Adrenal gland (tissue), 12 donors: ENCODE results near the gene NANOG. TPM values are rescaled to one million over a fixed set of nuclear protein-coding genes. Genes with fewer than 3 reads are reported as not detected.
A peak's percentile ranks its signal among the peaks of the same experiment; 100 is the strongest.
"Not testable (repeated sequence)": the region's sequence is repeated elsewhere in the genome, so short reads cannot be mapped to it uniquely, and the experiment has no call there.

Source experiments
- DNase-seq, 7 donors: peaks; one replicate each; pipeline ENCODE4 v3.0.0-alpha.2; 2019 to 2020
- H3K27ac ChIP-seq, 5 donors: fragments of 200-600 bp; sonication (generic) in 4 of 5; 1 replicate in 3 of 5; 2 replicates in 2 of 5; pipeline versions ENCODE4 v1.5.1 to v1.8.0; 2016 to 2020; ENCODE audit warnings: mild to moderate bottlenecking in 1 of 5
- H3K27me3 ChIP-seq: fragments of 200-600 bp; 2 replicates; pipeline ENCODE4 v1.8.0; 2021
- H3K36me3 ChIP-seq, 2 donors: fragments of 200-600 bp; replicated peaks in 1 of 2; 1 replicate in 1 of 2; 2 replicates in 1 of 2; pipeline versions ENCODE4 v1.5.1 to v1.8.0; 2018 to 2022
- H3K4me1 ChIP-seq, 2 donors: fragments of 200-600 bp; replicated peaks in 1 of 2; 1 replicate in 1 of 2; 2 replicates in 1 of 2; pipeline versions ENCODE4 v1.5.1 to v1.8.0; 2018 to 2021
- H3K4me3 ChIP-seq, 4 donors: fragments of 200-600 bp; sonication (generic) in 3 of 4; one replicate each; pipeline ENCODE4 v1.5.1; 2016 to 2018
- H3K9me3 ChIP-seq, 3 donors: fragments of 200-600 bp; sonication (generic) in 1 of 3; replicated peaks in 1 of 3; 1 replicate in 2 of 3; 2 replicates in 1 of 3; pipeline versions ENCODE4 v1.5.1 to v1.8.0; 2016 to 2021
- CTCF ChIP-seq, 6 experiments: fragments of 450-650 bp in 4 of 6; fragments of 200-600 bp in 2 of 6; sonication (generic) in 1 of 6; IDR thresholded peaks; 1 replicate in 5 of 6; 2 replicates in 1 of 6; pipeline versions ENCODE4 v1.5.1 to v1.8.0; 2016 to 2021; ENCODE audit warnings: antibody characterized with exemption in 6 of 6, mild to moderate bottlenecking in 2 of 6, moderate library complexity in 1 of 6
- POLR2A ChIP-seq, 2 donors: fragments of 450-650 bp; IDR thresholded peaks; one replicate each; pipeline ENCODE4 v1.6.1; 2017; ENCODE audit warnings: antibody characterized with exemption in 2 of 2, mild to moderate bottlenecking in 2 of 2, moderate library complexity in 1 of 2
- WGBS, 4 donors: extraction: QIAGEN DNeasy Blood & Tissue Kit in 2 of 4; methylation state at CpG; one replicate each; pipeline versions ENCODE4 v1.1.5 to v1.1.7; 2013 to 2017; 5-methylcytosine and 5-hydroxymethylcytosine counted together
- intact Hi-C, 2 donors: fragments of 100-400 bp; cut with DNase I; formaldehyde crosslinking; loops; one replicate each; pipeline versions ENCODE4 v1.14.1 to v1.15.0; 2022 to 2023
- polyA plus RNA-seq, 3 donors: library from polyadenylated mRNA; stranded (reverse); fragments of 200-250 nt in 2 of 3; fragments of 350-450 nt in 1 of 3; fragmentation: Illumina TruSeq in 1 of 3; extraction: RNeasy Lipid Tissue Mini Kit (QIAGEN cat#74804) in 1 of 3; gene quantifications; one replicate each; pipeline ENCODE4 v1.2.3, GENCODE V29; 2013 to 2014
- total RNA-seq, 9 donors: library from RNA; depleted of rRNA in 4 of 9; stranded (reverse); fragments of >200 nt in 4 of 9; fragments of 120-200 nt in 1 of 9; fragmentation: NEBNext Ultra II Directional in 1 of 9; extraction: Animal tissue kit (Norgen Biotek cat#: 25700) in 1 of 9; gene quantifications; one replicate each; pipeline versions ENCODE4 v1.1.0 to v1.2.4, GENCODE V29; 2013 to 2023
- donor health status: healthy with polysubstance abuse.
- donor health status: Bipolar disorder and iron deficiency.
- donor health status: DM: yes; HTN: yes; CAD: no.
- donor health status: DM: no; HTN: no; CAD: no.
- donor health status: DM: no; HTN: no; CAD: no.
- donor health status: DM: yes; HTN: yes; CAD: no.

The NANOG gene
- total and polyA plus RNA-seq, 12 donors, result 0.08 to 0.91 (median 0.60) TPM; not detected in 4

DNA sequence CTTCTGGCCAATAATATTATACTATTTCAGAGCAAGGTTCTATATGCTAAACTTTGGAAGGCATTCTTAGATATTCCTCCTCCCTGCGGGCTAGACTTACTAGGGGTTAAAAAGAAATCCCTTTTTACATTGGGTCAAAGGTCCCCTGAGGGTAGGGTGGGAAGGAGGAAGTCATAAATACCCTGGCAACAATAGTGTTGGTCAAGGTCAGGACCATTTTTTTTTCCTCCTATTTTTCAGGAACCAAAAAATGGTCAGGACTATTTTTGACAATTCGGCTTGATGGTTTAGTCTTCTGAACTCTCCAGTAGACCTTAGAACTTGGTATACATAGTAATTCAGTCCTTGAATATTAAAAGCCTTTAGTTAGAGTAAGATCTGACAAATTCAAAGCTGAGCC is 4.5 kb upstream of the NANOG start:
- 48 to 56% (median 54%) methylated on average over 2 of the region's 2 CpGs for WGBS, 4 donors
- H3K4me1 ChIP-seq, result no peaks in the 10 kb centered on the region
- intact Hi-C loops, result no loop called here
- TF ChIP-seq CTCF (IDR thresholded peaks at IDR 0.05), result no peak
- TF ChIP-seq POLR2A (IDR thresholded peaks at IDR 0.05), result no peak
- DNase-seq, result no peak
- H3K36me3 ChIP-seq, result no peaks in the 10 kb centered on the region
- no peaks in the 10 kb centered on the region for H3K9me3 ChIP-seq
- H3K27me3 ChIP-seq, result no peaks in the 10 kb centered on the region
- no peak overlapping the region for H3K4me3 ChIP-seq
- H3K27ac ChIP-seq, result no peak overlapping the region

- 33 to 43% (median 41%) methylated on average over 10 to 13 of the region's 13 CpGs for WGBS, 4 donors
- Histone ChIP-seq H3K27me3 (no peaks in the 10 kb centered on the region), H3K27ac (no peak overlapping the region), H3K4me1 (no peaks in the 10 kb centered on the region), H3K9me3 (no peaks in the 10 kb centered on the region), H3K4me3 (no peak overlapping the region), H3K36me3 (no peaks in the 10 kb centered on the region)
- no peak for TF ChIP-seq POLR2A (IDR thresholded peaks at IDR 0.05)
- no peak for TF ChIP-seq CTCF (IDR thresholded peaks at IDR 0.05)
- intact Hi-C loops, result no loop called here
- peak in 4 of 7 donors; percentile 29 to 44 (median 40) for DNase-seq
Observed at GRCh38 chr12:7787574-7788293, 1.5 kb upstream of the NANOG start.

DNA sequence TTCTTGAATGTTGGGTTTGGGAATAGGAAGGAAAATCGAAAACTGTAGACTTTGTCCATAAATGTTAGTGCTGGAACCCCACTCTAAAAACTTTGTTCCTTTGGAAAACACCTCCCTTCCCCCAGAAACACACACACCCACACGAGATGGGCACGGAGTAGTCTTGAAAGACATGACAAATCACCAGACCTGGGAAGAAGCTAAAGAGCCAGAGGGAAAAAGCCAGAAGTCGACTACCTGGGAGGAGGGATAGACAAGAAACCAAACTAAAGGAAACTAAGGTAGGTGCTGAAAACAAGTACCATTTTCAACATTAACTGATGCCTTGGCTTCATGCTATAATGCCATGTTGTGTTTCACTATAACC is 925 bp upstream of the NANOG start:
- H3K27ac ChIP-seq, result no peak overlapping the region
- H3K4me3 ChIP-seq, result no peak overlapping the region
- H3K27me3 ChIP-seq, result no peaks in the 10 kb centered on the region
- H3K9me3 ChIP-seq, result no peaks in the 10 kb centered on the region
- 31 to 44% (median 32%) methylated on average over 4 of the region's 4 CpGs for WGBS, 4 donors
- H3K4me1 ChIP-seq, result no peaks in the 10 kb centered on the region
- TF ChIP-seq POLR2A (IDR thresholded peaks at IDR 0.05) (no peak), CTCF (IDR thresholded peaks at IDR 0.05) (no peak)
- no peaks in the 10 kb centered on the region for H3K36me3 ChIP-seq
- intact Hi-C loops, result no loop called here
- no peak for DNase-seq

- no peak for TF ChIP-seq POLR2A (IDR thresholded peaks at IDR 0.05)
- intact Hi-C loops, result no loop called here
- Histone ChIP-seq H3K27me3 (no peaks in the 10 kb centered on the region), H3K4me1 (peaks cover 3% of the 10 kb centered on the region in 2 donors), H3K9me3 (no peaks in the 10 kb centered on the region), H3K27ac (no peak overlapping the region), H3K4me3 (no peak overlapping the region), H3K36me3 (no peaks in the 10 kb centered on the region)
- DNase-seq, result no peak
- WGBS, 4 donors, result 51 to 78% (median 66%) methylated on average over 3 of the region's 3 CpGs
Observed at GRCh38 chr12:7793211-7793610, 4.0 kb downstream of the NANOG start.

DNA sequence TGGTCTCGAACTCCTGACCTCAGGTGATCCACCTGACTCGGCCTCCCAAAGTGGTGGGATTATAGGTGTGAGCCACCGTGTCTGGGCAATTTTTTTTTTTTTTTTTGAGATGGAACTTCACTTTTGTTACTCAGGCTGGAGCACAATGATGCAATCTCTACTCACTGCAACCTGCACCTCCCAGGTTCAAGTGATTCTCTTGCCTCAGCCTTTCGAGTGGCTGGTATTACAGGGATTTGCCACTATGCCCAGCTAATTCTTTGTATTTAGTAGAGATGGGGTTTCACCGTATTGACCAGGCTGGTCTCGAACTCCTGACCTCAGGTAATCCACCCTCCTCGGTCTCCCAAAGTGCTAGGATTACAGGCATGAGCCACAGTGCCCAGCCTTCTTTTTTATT is 8.1 kb downstream of the NANOG start:
- H3K9me3 ChIP-seq, H3K4me1 ChIP-seq, H3K36me3 ChIP-seq, H3K27me3 ChIP-seq, DNase-seq, intact Hi-C loops, H3K4me3 ChIP-seq: not testable (repeated sequence)
- 80 to 89% (median 84%) methylated on average over 5 to 7 of the region's 7 CpGs for WGBS, 4 donors
- H3K27ac ChIP-seq, result peak overlapping the region in 1 of 5 donors; percentile 66
